Astrocyte of the cerebellum (primary cell): ENCODE results near the gene SLC25A22.
A peak's percentile ranks its signal among the peaks of the same experiment; 100 is the strongest.

ENCODE experiments used
- DNase-seq: peaks from one replicate; pipeline ENCODE4 v3.0.0-alpha.2; 2011; ENCODE audit warnings: low read depth
- H3K4me3 ChIP-seq: 2 replicates; pipeline ENCODE4 v1.5.1; 2011; ENCODE audit warnings: mild to moderate bottlenecking, low read depth, low read length, moderate library complexity
- CTCF ChIP-seq: IDR thresholded peaks from 2 replicates; pipeline ENCODE4 v1.5.1; 2012; ENCODE audit warnings: low read length, low read depth, moderate library complexity, mild to moderate bottlenecking; ENCODE audit errors: missing control alignments
- in situ Hi-C: cut with HindIII; loops from 2 replicates; pipeline ENCODE4 v1.10.0; 2017; ENCODE audit warnings: low sequenced_read_pairs

SLC25A22 gene

GRCh38 chr11:789943-790342 is 8.1 kb downstream of the SLC25A22 start, which contains the start of gene CEND1:
Gene CEND1 (minus strand): TSS chr11:790090. CDS start chr11:788576, 1,514 bp downstream.
- H3K4me3 ChIP-seq = peak within 1 kb of the TSS; percentile 28
- in situ Hi-C loops = no loop called here
- no peak for DNase-seq
- TF ChIP-seq CTCF = no peak

GRCh38 chr11:788953-789940 is 8.8 kb downstream of the SLC25A22 start:
- no peak for DNase-seq
- H3K4me3 ChIP-seq = peak overlapping the region; percentile 28
- in situ Hi-C loops = no loop called here
- TF ChIP-seq CTCF = no peak

- TF ChIP-seq CTCF = no peak
- no peak overlapping the region for H3K4me3 ChIP-seq
- no peak for DNase-seq
- in situ Hi-C loops = no loop called here
Measured at GRCh38 chr11:788009-788640, 10.0 kb downstream of the SLC25A22 start.

GRCh38 chr11:787084-787675 is 10.9 kb downstream of the SLC25A22 start:
- no peak for DNase-seq
- TF ChIP-seq CTCF = no peak
- no peak overlapping the region for H3K4me3 ChIP-seq
- in situ Hi-C loops = no loop called here

GRCh38 chr11:786235-787083 is 11.6 kb downstream of the SLC25A22 start:
- no peak overlapping the region for H3K4me3 ChIP-seq
- no peak for DNase-seq
- in situ Hi-C loops = no loop called here
- TF ChIP-seq CTCF = no peak
